Mucosa of rectum (tissue), 2 donors: ENCODE results near the gene DGKD.

Experiments used
- H3K27ac ChIP-seq, 2 donors: one replicate each; pipeline ENCODE4 v1.7.0; 2013; ENCODE audit warnings: inconsistent platforms in 2 of 2, low read depth in 2 of 2, low read length in 2 of 2
- H3K27me3 ChIP-seq, 2 donors: one replicate each; pipeline ENCODE4 v1.7.0; 2013; ENCODE audit warnings: low read length in 2 of 2; ENCODE audit not compliant: control insufficient read depth in 2 of 2, insufficient read depth in 2 of 2
- H3K36me3 ChIP-seq, 2 donors: one replicate each; pipeline ENCODE4 v1.7.0; 2013; ENCODE audit warnings: low read length in 2 of 2; ENCODE audit not compliant: control insufficient read depth in 2 of 2, insufficient read depth in 2 of 2
- H3K4me1 ChIP-seq, 2 donors: one replicate each; pipeline ENCODE4 v1.7.0; 2013; ENCODE audit warnings: low read length in 2 of 2, mild to moderate bottlenecking in 1 of 2; ENCODE audit not compliant: control insufficient read depth in 2 of 2, insufficient read depth in 2 of 2
- H3K4me3 ChIP-seq, 2 donors: one replicate each; pipeline ENCODE4 v1.7.0; 2013; ENCODE audit warnings: low read length in 2 of 2
- H3K9ac ChIP-seq, 2 donors: one replicate each; pipeline ENCODE4 v1.7.0; 2013; ENCODE audit warnings: low read length in 2 of 2, low read depth in 1 of 2, mild to moderate bottlenecking in 1 of 2
- H3K9me3 ChIP-seq, 2 donors: one replicate each; pipeline ENCODE4 v1.7.0; 2013; ENCODE audit warnings: low read length in 2 of 2; ENCODE audit not compliant: control insufficient read depth in 2 of 2
- donor health status: healthy.
- donor health status: Normal muscosa, but diverticular disease.

DGKD gene

DNA sequence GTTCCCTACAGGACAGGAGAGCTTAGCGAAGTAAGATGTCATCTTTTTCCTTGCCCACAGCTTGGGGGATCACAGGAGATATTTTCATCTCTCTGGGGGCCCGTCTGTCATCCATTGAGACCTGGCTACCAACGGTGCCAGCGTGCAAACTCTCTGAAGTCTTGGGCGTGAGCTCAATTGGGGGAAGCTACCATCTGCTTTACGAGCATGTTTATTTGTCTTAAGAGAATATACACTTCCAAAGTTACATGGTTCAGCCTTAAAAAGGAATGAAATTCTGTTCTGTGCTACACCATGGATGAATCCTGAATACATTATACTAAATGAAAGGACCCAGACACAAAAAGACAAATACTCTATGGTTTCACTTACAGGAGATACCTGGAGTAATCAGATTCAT, 33.1 kb upstream of the DGKD start:
- Histone ChIP-seq H3K4me1 (no peaks in the 10 kb centered on the region), H3K9me3 (no peaks in the 10 kb centered on the region), H3K27me3 (no peaks in the 10 kb centered on the region), H3K27ac (no peak overlapping the region), H3K36me3 (no peaks in the 10 kb centered on the region), H3K4me3 (no peak overlapping the region), H3K9ac (no peak overlapping the region)

DNA sequence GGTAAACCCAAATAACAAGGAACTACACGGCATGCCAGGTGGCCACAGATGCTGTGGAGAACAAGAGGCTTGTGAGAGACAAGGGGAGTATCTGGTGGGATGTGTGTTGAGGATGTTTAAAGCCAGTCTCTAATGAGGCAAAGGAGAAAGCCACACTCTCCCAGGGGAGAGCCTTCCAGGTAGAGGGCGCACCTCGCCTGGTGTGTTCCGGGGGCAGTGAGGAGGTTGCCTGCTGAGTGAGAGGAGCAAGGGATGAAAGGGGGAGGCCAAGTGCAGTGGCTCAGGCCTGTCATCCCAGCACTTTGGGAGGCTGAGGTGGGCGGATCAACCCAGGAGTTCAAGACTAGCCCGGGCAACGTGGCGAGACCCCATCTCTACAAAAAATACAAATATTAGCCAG, 30.4 kb upstream of the DGKD start:
- no peak overlapping the region for H3K4me3 ChIP-seq
- H3K9ac ChIP-seq, result no peak overlapping the region
- no peaks in the 10 kb centered on the region for H3K9me3 ChIP-seq
- H3K4me1 ChIP-seq, result no peaks in the 10 kb centered on the region
- H3K27ac ChIP-seq, result no peak overlapping the region
- H3K36me3 ChIP-seq, result no peaks in the 10 kb centered on the region
- no peaks in the 10 kb centered on the region for H3K27me3 ChIP-seq

GRCh38 chr2:233325256-233325655, 29.0 kb upstream of the DGKD start:
- Histone ChIP-seq H3K9ac (no peak overlapping the region), H3K27ac (no peak overlapping the region), H3K27me3 (no peaks in the 10 kb centered on the region), H3K9me3 (no peaks in the 10 kb centered on the region), H3K4me3 (no peak overlapping the region), H3K4me1 (no peaks in the 10 kb centered on the region), H3K36me3 (no peaks in the 10 kb centered on the region)

- Histone ChIP-seq H3K4me3 (no peak overlapping the region), H3K9ac (no peak overlapping the region), H3K27me3 (no peaks in the 10 kb centered on the region), H3K36me3 (no peaks in the 10 kb centered on the region), H3K9me3 (no peaks in the 10 kb centered on the region), H3K27ac (no peak overlapping the region), H3K4me1 (no peaks in the 10 kb centered on the region)
These were observed 28.5 kb upstream of the DGKD start for GRCh38 chr2:233325814-233326213.

- no peaks in the 10 kb centered on the region for H3K27me3 ChIP-seq
- no peaks in the 10 kb centered on the region for H3K9me3 ChIP-seq
- H3K9ac ChIP-seq, result no peak overlapping the region
- no peaks in the 10 kb centered on the region for H3K4me1 ChIP-seq
- no peak overlapping the region for H3K4me3 ChIP-seq
- no peak overlapping the region for H3K27ac ChIP-seq
- no peaks in the 10 kb centered on the region for H3K36me3 ChIP-seq
These were observed 27.8 kb upstream of the DGKD start for GRCh38 chr2:233326500-233326899.

DNA sequence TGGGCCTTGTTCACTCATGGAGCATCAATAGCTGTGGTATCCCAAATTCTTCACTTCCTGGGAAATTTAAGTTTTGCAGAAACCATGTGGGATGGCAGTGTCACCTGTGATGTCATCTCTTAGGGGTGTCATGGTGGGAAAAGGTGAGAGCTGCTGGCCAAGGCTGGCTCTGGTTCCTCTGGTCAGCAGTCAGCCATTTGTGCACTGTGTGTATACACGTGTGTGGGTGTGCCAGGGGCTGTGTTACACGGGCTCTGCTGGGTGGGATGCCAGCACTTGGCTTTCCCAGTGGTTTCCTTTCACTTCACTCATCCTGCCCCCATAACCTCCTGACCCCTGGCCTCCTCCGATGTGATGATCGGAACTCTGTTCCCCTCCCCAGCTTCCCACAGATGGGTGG, 25.4 kb upstream of the DGKD start:
- H3K36me3 ChIP-seq, result no peaks in the 10 kb centered on the region
- no peak overlapping the region for H3K4me3 ChIP-seq
- no peak overlapping the region for H3K27ac ChIP-seq
- no peaks in the 10 kb centered on the region for H3K9me3 ChIP-seq
- no peaks in the 10 kb centered on the region for H3K27me3 ChIP-seq
- no peak overlapping the region for H3K9ac ChIP-seq
- H3K4me1 ChIP-seq, result peaks cover 0 to 8% of the 10 kb centered on the region in 2 donors

DNA sequence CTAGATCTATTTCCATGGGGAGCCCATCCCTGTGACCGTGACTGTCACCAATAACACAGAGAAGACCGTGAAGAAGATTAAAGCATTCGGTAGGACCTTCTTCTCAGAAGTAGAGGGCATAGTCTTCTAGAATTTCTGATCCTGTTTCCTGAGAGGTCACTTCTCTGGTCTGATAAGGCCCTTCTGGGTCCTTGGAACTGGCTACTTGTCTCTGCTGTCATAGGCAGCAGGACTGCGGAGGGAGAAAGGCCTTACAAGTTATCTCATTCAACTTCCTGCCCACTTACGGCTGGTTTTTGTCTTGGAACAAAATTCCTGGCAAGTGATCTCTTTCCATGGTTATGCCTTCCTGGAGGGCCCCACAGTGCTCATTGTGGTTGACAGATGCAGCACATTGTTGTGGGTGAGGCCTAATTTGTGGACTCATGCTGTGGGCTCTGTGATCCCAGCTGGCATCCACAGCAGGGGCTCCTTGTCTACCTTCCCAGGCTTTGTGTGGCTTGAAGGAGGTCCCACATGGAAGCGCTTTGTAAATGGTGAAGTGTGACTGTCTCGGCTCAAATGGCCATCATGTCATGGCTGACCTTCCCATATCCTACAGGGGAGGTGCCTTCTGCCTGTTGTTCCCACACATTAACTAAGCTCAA, 24.7 kb upstream of the DGKD start:
- H3K9me3 ChIP-seq, result no peaks in the 10 kb centered on the region
- no peak overlapping the region for H3K4me3 ChIP-seq
- H3K36me3 ChIP-seq, result no peaks in the 10 kb centered on the region
- H3K4me1 ChIP-seq, result peaks cover 0 to 10% of the 10 kb centered on the region in 2 donors
- H3K9ac ChIP-seq, result no peak overlapping the region
- H3K27me3 ChIP-seq, result no peaks in the 10 kb centered on the region
- no peak overlapping the region for H3K27ac ChIP-seq

GRCh38 chr2:233331536-233331935, 22.8 kb upstream of the DGKD start:
- peak overlapping the region; percentile 64 to 85 for H3K27ac ChIP-seq

GRCh38 chr2:233332125-233332524, 22.2 kb upstream of the DGKD start:
- H3K27ac ChIP-seq, result peak overlapping the region; percentile 64 to 67
- no peaks in the 10 kb centered on the region for H3K36me3 ChIP-seq
- peak overlapping the region in 1 of 2 donors; percentile 9 for H3K4me3 ChIP-seq
- no peaks in the 10 kb centered on the region for H3K27me3 ChIP-seq
- H3K9me3 ChIP-seq, result no peaks in the 10 kb centered on the region
- H3K9ac ChIP-seq, result peak overlapping the region in 1 of 2 donors; percentile 14
- H3K4me1 ChIP-seq, result peaks cover 10 to 14% of the 10 kb centered on the region in 2 donors

More at GRCh38 chr2:233331536-233331935, 22.8 kb upstream of the DGKD start:
- H3K9me3 ChIP-seq, result no peaks in the 10 kb centered on the region
- no peaks in the 10 kb centered on the region for H3K36me3 ChIP-seq
- no peak overlapping the region for H3K9ac ChIP-seq
- peaks cover 5 to 14% of the 10 kb centered on the region in 2 donors for H3K4me1 ChIP-seq
- peak overlapping the region in 1 of 2 donors; percentile 48 for H3K4me3 ChIP-seq
- H3K27me3 ChIP-seq, result no peaks in the 10 kb centered on the region

DNA sequence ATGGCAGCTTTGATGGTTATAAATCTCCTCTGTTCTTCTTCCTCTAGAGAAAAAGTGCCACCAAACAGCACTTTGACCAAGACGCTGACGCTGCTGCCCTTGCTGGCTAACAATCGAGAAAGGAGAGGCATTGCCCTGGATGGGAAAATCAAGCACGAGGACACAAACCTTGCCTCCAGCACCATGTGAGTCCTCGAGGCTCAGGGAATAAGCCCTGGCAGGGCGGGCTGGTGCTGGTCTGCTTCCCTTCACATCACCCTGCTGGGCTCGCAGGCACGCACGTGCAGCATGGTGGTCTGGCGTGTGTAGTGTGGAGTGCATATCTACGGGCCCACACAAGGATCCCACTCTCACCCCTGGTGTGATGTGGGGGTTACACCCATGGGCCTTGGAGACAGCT, 19.4 kb upstream of the DGKD start:
- Histone ChIP-seq H3K27ac (no peak overlapping the region), H3K9ac (no peak overlapping the region), H3K4me3 (no peak overlapping the region), H3K9me3 (no peaks in the 10 kb centered on the region), H3K36me3 (no peaks in the 10 kb centered on the region), H3K4me1 (peaks cover 14 to 20% of the 10 kb centered on the region in 2 donors), H3K27me3 (no peaks in the 10 kb centered on the region)
